ENCODE results near the gene AIPL1. TPM values are rescaled to one million over a fixed set of nuclear protein-coding genes. Genes with fewer than 3 reads are reported as not detected.

AIPL1 gene
- total RNA-seq, 1 experiment from 2014 or later, result not detected

DNA sequence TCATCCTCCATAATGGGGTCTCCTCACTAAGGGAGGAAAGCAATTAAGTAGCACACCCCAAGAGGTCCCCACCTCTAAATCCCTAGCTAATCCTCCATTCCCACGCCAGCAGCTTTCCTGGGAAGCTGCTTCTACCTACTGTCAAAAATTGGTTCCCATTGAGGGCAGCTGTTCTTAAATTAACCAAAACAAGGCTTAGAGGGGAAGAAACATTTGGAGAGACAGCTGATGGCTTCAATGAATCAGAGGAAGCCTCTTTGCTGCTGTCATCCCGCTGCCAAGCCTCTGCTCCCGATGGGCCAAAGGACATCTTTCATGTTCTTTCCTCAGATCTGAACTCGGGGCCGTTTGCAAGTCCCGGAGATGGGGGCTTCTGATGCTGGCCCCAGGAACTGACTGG, 26.6 kb downstream of the AIPL1 start:
- POLR2A ChIA-PET (ENCODE audit: low non-redundant PET), result no interaction called here
- no peak overlapping the region for H3K27ac ChIP-seq (ENCODE audit: low read depth, low read length, poor library complexity, severe bottlenecking)
- no peaks in the 10 kb centered on the region for H3K4me1 ChIP-seq (ENCODE audit: insufficient read depth, low read length, poor library complexity, severe bottlenecking)
- no peaks in the 10 kb centered on the region for H3K9me3 ChIP-seq (ENCODE audit: low read depth, low read length, poor library complexity, severe bottlenecking)
- intact Hi-C loops (cut with micrococcal nuclease; ENCODE audit: unreplicated experiment), result no loop called here
- BruUV-seq (replicated peaks), result no TSS peak
- no peak for DNase-seq (ENCODE audit: low spot score)
- TF ChIP-seq, protein P1, sequence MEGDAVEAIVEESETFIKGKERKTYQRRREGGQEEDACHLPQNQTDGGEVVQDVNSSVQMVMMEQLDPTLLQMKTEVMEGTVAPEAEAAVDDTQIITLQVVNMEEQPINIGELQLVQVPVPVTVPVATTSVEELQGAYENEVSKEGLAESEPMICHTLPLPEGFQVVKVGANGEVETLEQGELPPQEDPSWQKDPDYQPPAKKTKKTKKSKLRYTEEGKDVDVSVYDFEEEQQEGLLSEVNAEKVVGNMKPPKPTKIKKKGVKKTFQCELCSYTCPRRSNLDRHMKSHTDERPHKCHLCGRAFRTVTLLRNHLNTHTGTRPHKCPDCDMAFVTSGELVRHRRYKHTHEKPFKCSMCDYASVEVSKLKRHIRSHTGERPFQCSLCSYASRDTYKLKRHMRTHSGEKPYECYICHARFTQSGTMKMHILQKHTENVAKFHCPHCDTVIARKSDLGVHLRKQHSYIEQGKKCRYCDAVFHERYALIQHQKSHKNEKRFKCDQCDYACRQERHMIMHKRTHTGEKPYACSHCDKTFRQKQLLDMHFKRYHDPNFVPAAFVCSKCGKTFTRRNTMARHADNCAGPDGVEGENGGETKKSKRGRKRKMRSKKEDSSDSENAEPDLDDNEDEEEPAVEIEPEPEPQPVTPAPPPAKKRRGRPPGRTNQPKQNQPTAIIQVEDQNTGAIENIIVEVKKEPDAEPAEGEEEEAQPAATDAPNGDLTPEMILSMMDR (conservative IDR thresholded peaks at IDR 0.05; ENCODE audit: low read depth, low read length), result no peak
- TF ChIP-seq EZH2 (IDR thresholded peaks at IDR 0.05; ENCODE audit: borderline replicate concordance, low read depth, low read length, poor library complexity, severe bottlenecking), result no peak
- H3K4me3 ChIP-seq (ENCODE audit: low read depth, low read length, poor library complexity, severe bottlenecking), result no peak overlapping the region
- peaks cover 26% of the 10 kb centered on the region for H3K27me3 ChIP-seq (replicated peaks; ENCODE audit: insufficient read depth, low read depth, low read length, poor library complexity)
- CTCF ChIA-PET, result no interaction called here
- H3K36me3 ChIP-seq (ENCODE audit: insufficient read depth, low read length, poor library complexity, severe bottlenecking), result no peaks in the 10 kb centered on the region

DNA sequence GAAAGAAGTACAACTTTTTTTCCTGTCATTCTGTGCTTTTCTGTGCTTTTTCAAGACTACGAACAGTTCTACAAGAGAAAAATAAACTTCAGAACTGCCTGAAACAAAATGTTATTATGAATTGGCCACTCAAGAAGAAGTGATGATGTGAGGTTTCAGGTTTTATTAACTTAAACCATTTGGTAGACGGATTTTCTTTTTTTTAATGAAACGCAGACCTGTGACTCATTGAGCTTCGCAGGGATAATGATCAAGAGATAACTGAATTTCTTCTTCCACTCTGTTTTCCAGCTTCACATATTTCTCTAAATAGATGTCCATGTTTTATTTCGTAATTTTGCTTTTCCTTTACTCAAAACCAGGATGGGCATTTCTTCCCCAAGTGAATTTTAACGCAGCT, 32.7 kb downstream of the AIPL1 start:
- POLR2A ChIA-PET (ENCODE audit: low non-redundant PET), result no interaction called here
- peaks cover 61% of the 10 kb centered on the region for H3K27me3 ChIP-seq (replicated peaks; ENCODE audit: insufficient read depth, low read depth, low read length, poor library complexity)
- no peak overlapping the region for H3K27ac ChIP-seq (ENCODE audit: low read depth, low read length, poor library complexity, severe bottlenecking)
- no peak overlapping the region for H3K4me3 ChIP-seq (ENCODE audit: low read depth, low read length, poor library complexity, severe bottlenecking)
- DNase-seq (ENCODE audit: low spot score), result no peak
- no peaks in the 10 kb centered on the region for H3K36me3 ChIP-seq (ENCODE audit: insufficient read depth, low read length, poor library complexity, severe bottlenecking)
- TF ChIP-seq EZH2 (IDR thresholded peaks at IDR 0.05; ENCODE audit: borderline replicate concordance, low read depth, low read length, poor library complexity, severe bottlenecking), result no peak
- peaks cover 4% of the 10 kb centered on the region for H3K9me3 ChIP-seq (ENCODE audit: low read depth, low read length, poor library complexity, severe bottlenecking)
- BruUV-seq (replicated peaks), result no TSS peak
- H3K4me1 ChIP-seq (ENCODE audit: insufficient read depth, low read length, poor library complexity, severe bottlenecking), result no peaks in the 10 kb centered on the region
- intact Hi-C loops (cut with micrococcal nuclease; ENCODE audit: unreplicated experiment), result no loop called here
- CTCF ChIA-PET, result no interaction called here

DNA sequence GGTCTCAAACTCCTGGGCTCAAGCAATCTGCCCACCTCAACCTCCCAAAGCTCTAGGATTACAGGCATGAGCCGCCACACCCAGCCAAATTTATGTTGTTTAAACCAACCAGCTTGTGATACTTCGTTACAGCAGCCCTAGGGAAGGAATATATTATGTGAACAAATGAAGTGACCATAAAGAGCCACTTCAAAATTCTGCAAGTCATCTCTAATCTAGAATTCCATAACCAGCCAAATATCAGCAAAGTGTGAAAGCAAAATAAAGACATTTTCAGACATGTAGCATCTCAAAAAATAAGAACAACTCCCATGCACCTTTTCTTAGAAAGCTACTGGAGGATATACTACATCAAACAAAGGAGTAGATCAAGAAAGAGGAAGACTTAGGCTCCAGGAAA, 36.0 kb downstream of the AIPL1 start:
- Histone ChIP-seq H3K27me3 (replicated peaks; ENCODE audit: insufficient read depth, low read depth, low read length, poor library complexity) (peaks cover 74% of the 10 kb centered on the region), H3K27ac (ENCODE audit: low read depth, low read length, poor library complexity, severe bottlenecking) (no peak overlapping the region), H3K36me3 (ENCODE audit: insufficient read depth, low read length, poor library complexity, severe bottlenecking) (no peaks in the 10 kb centered on the region), H3K9me3 (ENCODE audit: low read depth, low read length, poor library complexity, severe bottlenecking) (peaks cover 4% of the 10 kb centered on the region), H3K4me3 (ENCODE audit: low read depth, low read length, poor library complexity, severe bottlenecking) (no peak overlapping the region), H3K4me1 (ENCODE audit: insufficient read depth, low read length, poor library complexity, severe bottlenecking) (no peaks in the 10 kb centered on the region)
- ChIA-PET POLR2A (ENCODE audit: low non-redundant PET) (no interaction called here), CTCF (no interaction called here)
- intact Hi-C loops (cut with micrococcal nuclease; ENCODE audit: unreplicated experiment), result no loop called here
- DNase-seq (ENCODE audit: low spot score), result no peak
- no TSS peak for BruUV-seq (replicated peaks)
- TF ChIP-seq, protein P1 (conservative IDR thresholded peaks at IDR 0.05; ENCODE audit: low read depth, low read length), result no peak
- TF ChIP-seq EZH2 (IDR thresholded peaks at IDR 0.05; ENCODE audit: borderline replicate concordance, low read depth, low read length, poor library complexity, severe bottlenecking), result no peak

DNA sequence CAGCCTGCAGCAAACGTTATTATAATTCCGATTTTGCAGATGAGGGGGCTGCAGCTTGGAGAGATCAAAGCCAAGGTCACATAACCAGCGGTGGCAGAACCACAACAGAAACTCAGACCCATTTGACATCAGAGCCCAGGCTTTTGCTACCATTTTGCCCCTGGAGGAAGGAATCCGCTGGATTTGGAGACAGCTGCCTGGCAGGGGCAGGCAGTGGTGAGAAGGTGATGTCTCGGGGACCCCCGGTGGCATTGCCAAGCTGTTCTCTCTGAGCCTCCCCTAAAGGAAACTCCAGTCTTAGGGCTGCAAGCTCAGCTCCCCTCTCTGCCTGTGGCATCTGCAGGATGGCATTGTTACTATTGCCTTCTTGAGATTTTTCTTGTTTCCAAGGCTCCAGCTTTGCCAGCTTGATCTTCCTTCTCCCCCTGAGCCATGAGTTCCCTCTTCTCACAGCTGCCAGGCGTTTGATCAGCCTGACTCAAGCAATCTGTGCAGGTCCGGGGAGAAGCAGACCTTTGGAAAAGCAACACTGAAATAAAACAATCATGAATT, 40.8 kb downstream of the AIPL1 start:
- no peak for DNase-seq (ENCODE audit: low spot score)
- CTCF ChIA-PET, result no interaction called here
- no peak overlapping the region for H3K4me3 ChIP-seq (ENCODE audit: low read depth, low read length, poor library complexity, severe bottlenecking)
- H3K4me1 ChIP-seq (ENCODE audit: insufficient read depth, low read length, poor library complexity, severe bottlenecking), result no peaks in the 10 kb centered on the region
- POLR2A ChIA-PET (ENCODE audit: low non-redundant PET), result no interaction called here
- H3K27ac ChIP-seq (ENCODE audit: low read depth, low read length, poor library complexity, severe bottlenecking), result no peak overlapping the region
- H3K27me3 ChIP-seq (replicated peaks; ENCODE audit: insufficient read depth, low read depth, low read length, poor library complexity), result peaks cover 32% of the 10 kb centered on the region
- intact Hi-C loops (cut with micrococcal nuclease; ENCODE audit: unreplicated experiment), result no loop called here
- no TSS peak for BruUV-seq (replicated peaks)
- no peak for TF ChIP-seq EZH2 (IDR thresholded peaks at IDR 0.05; ENCODE audit: borderline replicate concordance, low read depth, low read length, poor library complexity, severe bottlenecking)
- TF ChIP-seq, protein P1 (conservative IDR thresholded peaks at IDR 0.05; ENCODE audit: low read depth, low read length), result no peak
- peaks cover 3% of the 10 kb centered on the region for H3K9me3 ChIP-seq (ENCODE audit: low read depth, low read length, poor library complexity, severe bottlenecking)
- H3K36me3 ChIP-seq (ENCODE audit: insufficient read depth, low read length, poor library complexity, severe bottlenecking), result no peaks in the 10 kb centered on the region

Data from A673 (cell line).